Bronchial epithelial cell (primary cell): ENCODE measurements around the gene CDKL2. TPM values are rescaled to one million over a fixed set of nuclear protein-coding genes. Genes with fewer than 3 reads are reported as not detected.
A peak's percentile ranks its signal among the peaks of the same experiment; 100 is the strongest.

Experiments used
- DNase-seq: peaks from one replicate; pipeline ENCODE4 v3.0.0-alpha.2; 2010; ENCODE audit warnings: low read depth
- FAIRE-seq: peaks from 2 replicates; lab custom pipeline; 2011; peaks lifted over from hg19 to GRCh38; lab: Jason Lieb, UNC
- H3K27me3 ChIP-seq: 2 replicates; pipeline ENCODE4 v1.5.1; 2011; ENCODE audit warnings: low read length; ENCODE audit not compliant: control insufficient read depth, insufficient read depth
- H3K36me3 ChIP-seq: 2 replicates; pipeline ENCODE4 v1.5.1; 2011; ENCODE audit warnings: low read length; ENCODE audit not compliant: control insufficient read depth, insufficient read depth
- H3K4me3 ChIP-seq: 2 replicates; pipeline ENCODE4 v1.5.1; 2011; ENCODE audit warnings: mild to moderate bottlenecking, low read depth, low read length, control low read depth
- CTCF ChIP-seq: IDR thresholded peaks from 2 replicates; pipeline ENCODE4 v1.5.1; 2011; ENCODE audit warnings: mild to moderate bottlenecking, moderate library complexity, low read length, control low read depth, inconsistent platforms; ENCODE audit not compliant: insufficient read depth, severe bottlenecking
- total RNA-seq: library from RNA; depleted of rRNA; stranded (reverse); fragments of >200 nt; gene quantifications from 2 replicates; pipeline ENCODE4 v1.2.1, GENCODE V29; 2014

CDKL2 gene
- total RNA-seq, 1 donor from 2014 or later = 1.3 TPM

GRCh38 chr4:75662626-75663025, 32.3 kb upstream of the CDKL2 start:
- DNase-seq (no peak), FAIRE-seq (no peak)
- no peak for TF ChIP-seq CTCF
- Histone ChIP-seq H3K27me3 (no peaks in the 10 kb centered on the region), H3K36me3 (peaks cover 2% of the 10 kb centered on the region), H3K4me3 (no peak overlapping the region)

GRCh38 chr4:75660491-75660890, 30.2 kb upstream of the CDKL2 start:
- TF ChIP-seq CTCF = no peak
- Histone ChIP-seq H3K4me3 (no peak overlapping the region), H3K36me3 (peaks cover 4% of the 10 kb centered on the region), H3K27me3 (no peaks in the 10 kb centered on the region)
- FAIRE-seq (no peak), DNase-seq (no peak)

GRCh38 chr4:75659512-75660031, 29.2 kb upstream of the CDKL2 start:
- Histone ChIP-seq H3K27me3 (no peaks in the 10 kb centered on the region), H3K4me3 (no peak overlapping the region), H3K36me3 (peaks cover 4% of the 10 kb centered on the region)
- TF ChIP-seq CTCF = no peak
- DNase-seq = no peak
- no peak for FAIRE-seq

- no peak for TF ChIP-seq CTCF
- FAIRE-seq (no peak), DNase-seq (peak; percentile 77)
- H3K4me3 ChIP-seq = no peak overlapping the region
- peaks cover 4% of the 10 kb centered on the region for H3K36me3 ChIP-seq
- no peaks in the 10 kb centered on the region for H3K27me3 ChIP-seq
These were observed 28.5 kb upstream of the CDKL2 start for GRCh38 chr4:75658876-75659275.

GRCh38 chr4:75655562-75655961, 25.2 kb upstream of the CDKL2 start:
- DNase-seq = no peak
- Histone ChIP-seq H3K36me3 (peaks cover 4% of the 10 kb centered on the region), H3K27me3 (no peaks in the 10 kb centered on the region), H3K4me3 (no peak overlapping the region)
- FAIRE-seq = no peak
- no peak for TF ChIP-seq CTCF

- FAIRE-seq = no peak
- H3K36me3 ChIP-seq = peaks cover 4% of the 10 kb centered on the region
- no peak for TF ChIP-seq CTCF
These were observed 24.6 kb upstream of the CDKL2 start for GRCh38 chr4:75654905-75655304.

More at GRCh38 chr4:75654905-75655304, 24.6 kb upstream of the CDKL2 start:
- no peak for DNase-seq
- no peaks in the 10 kb centered on the region for H3K27me3 ChIP-seq
- H3K4me3 ChIP-seq = no peak overlapping the region
